GM18507 (cell line): ENCODE measurements around the gene KRT73.
"Not testable (repeated sequence)": the region's sequence is repeated elsewhere in the genome, so short reads cannot be mapped to it uniquely, and the experiment has no call there.

Experiments used
- DNase-seq: peaks from one replicate; pipeline ENCODE4 v3.0.0; 2011; ENCODE audit warnings: low read depth; ENCODE audit not compliant: insufficient read length; ENCODE audit errors: extremely low spot score
- FAIRE-seq: peaks from 2 replicates; lab custom pipeline; 2011; peaks lifted over from hg19 to GRCh38; lab: Jason Lieb, UNC

Gene KRT73

DNA sequence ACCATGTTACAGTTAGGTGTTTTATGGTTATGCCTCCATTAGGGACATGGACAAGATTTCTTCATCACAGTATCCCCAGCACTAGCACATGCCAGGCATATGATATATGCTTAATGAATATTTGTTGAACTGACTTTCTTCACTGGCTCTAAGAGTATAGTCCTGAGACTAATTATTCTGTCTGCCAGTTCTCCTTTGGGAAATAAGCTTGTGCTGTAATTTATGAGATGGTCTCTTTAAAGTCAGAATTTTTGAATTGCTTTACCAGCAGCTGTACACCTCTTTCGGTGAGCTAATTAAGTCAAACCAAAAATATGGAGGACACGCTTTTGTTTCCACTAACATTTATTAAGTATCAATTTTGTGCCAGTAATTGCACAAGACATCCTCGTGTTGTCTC is 12.3 kb downstream of the KRT73 start:
- FAIRE-seq (no peak), DNase-seq (no peak)

GRCh38 chr12:52605542-52605941 is 12.8 kb downstream of the KRT73 start:
- FAIRE-seq: no peak

DNA sequence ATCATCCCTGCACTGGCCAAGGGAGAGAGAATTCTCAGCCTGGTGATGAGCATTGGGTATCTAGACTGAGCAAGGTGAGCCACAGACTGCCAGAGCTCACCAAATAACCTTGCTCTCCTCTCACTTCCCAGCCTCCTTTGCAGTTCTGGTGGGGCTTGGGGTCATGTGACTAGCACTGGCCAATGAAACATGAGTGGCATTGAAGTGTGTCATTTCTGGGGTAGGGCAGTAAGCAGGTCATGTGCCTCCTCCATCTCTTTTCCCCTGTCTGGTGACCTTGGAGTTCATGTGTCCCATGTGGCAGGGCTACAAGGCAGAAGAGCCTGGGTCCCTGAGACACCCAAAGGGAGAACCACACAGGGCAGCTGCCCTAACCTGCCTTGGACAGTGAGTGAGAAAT is 13.5 kb downstream of the KRT73 start:
- FAIRE-seq (no peak), DNase-seq (no peak)

More at GRCh38 chr12:52605542-52605941, 12.8 kb downstream of the KRT73 start:
- no peak for DNase-seq

- no peak for FAIRE-seq
Measured at GRCh38 chr12:52603314-52603713, 15.0 kb downstream of the KRT73 start.

GRCh38 chr12:52602552-52602951 is 15.8 kb downstream of the KRT73 start:
- no peak for DNase-seq
- no peak for FAIRE-seq

More at GRCh38 chr12:52603314-52603713, 15.0 kb downstream of the KRT73 start:
- no peak for DNase-seq

DNA sequence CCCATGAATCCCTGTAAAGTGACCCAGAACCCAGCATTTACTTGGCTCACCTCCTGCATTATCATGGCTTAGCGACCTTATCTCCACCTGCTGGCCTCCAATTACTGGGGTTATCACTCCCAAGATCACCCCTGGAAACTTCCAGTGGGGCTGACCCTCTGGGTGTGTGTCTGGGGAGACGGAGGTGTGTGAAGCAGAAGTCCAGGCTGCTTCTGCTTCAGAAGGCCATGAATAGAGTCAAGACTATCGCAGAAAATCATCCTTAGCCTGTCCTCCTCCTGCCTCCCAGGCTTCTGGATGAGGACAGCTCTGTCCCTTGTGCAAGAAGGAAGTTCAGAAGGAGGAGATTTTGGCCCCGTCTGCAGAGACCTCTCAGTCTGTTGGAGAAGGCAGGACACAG is 16.7 kb downstream of the KRT73 start:
- DNase-seq: no peak
- FAIRE-seq: no peak

DNA sequence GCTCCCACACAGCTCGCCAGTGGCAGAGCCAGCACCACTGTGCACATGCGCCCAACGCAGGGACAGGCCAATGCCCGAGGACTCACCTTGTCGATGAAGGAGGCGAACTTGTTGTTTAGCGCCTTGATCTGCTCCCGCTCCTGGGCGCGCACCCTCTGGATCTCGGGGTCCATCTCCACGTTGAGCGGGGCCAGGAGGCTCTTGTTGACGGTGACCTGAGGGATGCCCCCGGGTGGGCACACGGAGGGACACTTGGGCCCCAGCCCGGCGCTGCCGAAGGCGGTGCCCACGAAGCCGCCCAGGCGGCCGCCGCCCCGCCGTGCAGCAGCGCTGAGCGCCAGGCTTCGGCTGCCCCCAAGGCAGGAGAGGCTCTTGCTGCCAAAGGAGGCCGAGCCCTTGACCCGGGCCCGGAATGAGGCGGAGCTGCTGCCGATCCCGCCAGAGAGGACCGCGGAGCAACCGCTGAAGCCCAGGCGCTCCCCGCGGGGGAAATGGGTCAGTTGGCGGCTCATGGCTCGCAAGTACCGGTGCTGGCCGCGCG is 17.3 kb downstream of the KRT73 start, which contains the start of gene KRT72:
Gene KRT72 (minus strand): TSS at position 523 of the 541 bp plus-strand sequence. CDS start 11 bp downstream, at position 512.
- DNase-seq: no peak
- no peak for FAIRE-seq

- DNase-seq: no peak
- FAIRE-seq: no peak
Measured at GRCh38 chr12:52600475-52600874, 17.9 kb downstream of the KRT73 start.

DNA sequence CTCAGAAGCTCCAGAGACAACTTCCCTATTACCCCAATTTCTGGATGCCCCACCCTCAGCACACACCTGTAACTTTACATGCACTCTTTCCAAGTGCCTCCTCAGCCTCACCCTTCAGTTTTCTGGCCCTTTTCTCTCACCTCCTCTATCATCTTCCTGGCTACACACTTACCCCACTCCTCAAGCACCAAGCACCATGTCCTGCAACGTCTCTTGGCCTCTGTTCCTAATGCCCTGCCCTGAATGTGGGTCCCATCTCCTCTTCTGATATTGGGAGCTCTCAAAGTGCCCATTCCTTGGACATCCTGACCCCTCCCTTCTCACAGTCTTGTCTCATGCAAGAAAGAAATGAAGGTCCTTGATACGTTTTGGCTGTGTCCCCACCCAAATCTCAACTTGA is 18.3 kb downstream of the KRT73 start:
- FAIRE-seq: no peak
- no peak for DNase-seq

DNA sequence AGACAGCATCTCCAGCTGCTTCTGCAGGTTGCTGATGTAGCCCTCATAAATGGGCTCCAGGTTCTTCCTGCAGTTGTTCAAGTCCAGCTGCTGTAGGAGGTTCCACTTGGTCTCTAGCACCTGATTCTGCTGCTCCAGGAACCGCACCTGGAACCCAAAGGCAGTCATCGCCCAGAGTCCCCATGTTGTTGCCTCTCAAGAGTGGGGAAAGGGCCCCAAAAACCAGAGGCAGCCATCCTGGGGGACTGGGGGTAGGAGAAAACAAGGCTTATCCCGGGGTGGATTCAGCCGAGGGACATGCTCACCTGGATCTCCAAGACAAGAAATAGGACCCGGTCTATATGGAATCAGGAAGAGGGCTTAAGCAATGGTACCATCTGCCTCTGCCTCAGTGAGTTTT is 19.4 kb downstream of the KRT73 start:
- FAIRE-seq: no peak
- DNase-seq: no peak

GRCh38 chr12:52594237-52594636 is 24.1 kb downstream of the KRT73 start:
- not testable (repeated sequence) for FAIRE-seq, DNase-seq

- no peak for FAIRE-seq
- no peak for DNase-seq
Measured at GRCh38 chr12:52591521-52591920, 26.8 kb downstream of the KRT73 start.

- DNase-seq: no peak
- FAIRE-seq: no peak
Measured at GRCh38 chr12:52590021-52590420, 28.3 kb downstream of the KRT73 start.

DNA sequence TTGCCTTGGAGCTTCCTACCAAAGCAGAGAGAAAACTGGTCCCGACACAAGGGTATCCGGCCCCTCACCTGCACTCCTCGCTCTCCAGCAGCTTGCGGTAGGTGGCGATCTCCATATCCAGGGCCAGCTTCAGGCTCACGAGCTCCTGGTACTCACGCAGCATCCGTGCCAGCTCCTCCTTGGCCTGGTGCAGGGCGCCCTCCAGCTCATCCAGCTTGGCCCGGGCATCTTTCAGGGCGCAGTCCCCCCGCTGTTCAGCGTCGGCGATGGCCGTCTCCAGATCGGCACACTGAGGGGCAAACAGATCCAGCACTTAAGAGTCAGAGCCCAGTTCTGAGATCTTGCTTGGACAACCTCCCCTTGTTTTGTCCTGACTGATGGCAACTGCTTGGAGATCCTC is 30.8 kb downstream of the KRT73 start:
- FAIRE-seq: no peak

DNA sequence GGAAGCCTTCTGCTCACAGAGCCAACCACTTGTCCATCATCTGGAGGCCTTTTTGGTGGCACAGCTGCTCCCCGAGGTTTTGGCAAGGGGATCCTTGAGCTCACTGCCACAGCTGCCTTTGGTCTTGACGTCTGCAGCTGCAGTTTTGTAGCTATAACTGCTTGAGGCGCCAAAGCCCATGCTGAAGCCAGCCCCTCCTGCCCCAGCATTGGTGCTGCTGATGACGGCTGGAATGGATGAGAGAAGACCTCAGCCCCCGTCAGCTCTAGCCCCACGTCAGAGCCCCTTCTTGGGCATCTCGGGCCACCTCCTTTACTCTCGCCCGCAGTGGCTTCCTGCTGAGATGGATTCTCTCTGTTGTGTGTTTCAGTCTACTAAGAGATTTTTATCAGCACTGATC is 32.4 kb downstream of the KRT73 start:
- DNase-seq (no peak), FAIRE-seq (no peak)

More for the DNA sequence above, 30.8 kb downstream of the KRT73 start:
- DNase-seq: no peak

DNA sequence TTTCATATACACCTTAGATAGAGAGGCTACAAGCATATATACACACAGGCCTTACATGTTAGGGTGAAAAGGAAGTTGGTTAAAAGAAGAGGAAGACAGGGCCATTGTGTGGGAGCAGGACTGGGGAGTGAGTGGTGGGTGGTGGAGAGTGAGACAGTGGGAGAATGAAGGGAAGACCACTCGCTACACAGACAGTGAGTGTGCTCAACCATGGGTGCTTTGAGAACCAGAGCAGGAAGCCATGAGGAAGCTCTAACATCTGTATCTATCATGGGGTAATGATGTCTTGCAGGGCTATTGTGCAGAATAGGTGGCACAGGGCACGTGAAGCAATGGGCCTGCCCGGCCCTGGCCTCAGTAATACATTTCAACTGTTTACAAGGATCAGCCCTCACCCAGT is 33.3 kb downstream of the KRT73 start:
- FAIRE-seq (no peak), DNase-seq (no peak)

- no peak for FAIRE-seq
Measured at GRCh38 chr12:52584156-52584682, 34.1 kb downstream of the KRT73 start.

GRCh38 chr12:52582971-52583456 is 35.3 kb downstream of the KRT73 start:
- DNase-seq: peak; percentile 30
- FAIRE-seq: no peak

More at GRCh38 chr12:52584156-52584682, 34.1 kb downstream of the KRT73 start:
- no peak for DNase-seq

DNA sequence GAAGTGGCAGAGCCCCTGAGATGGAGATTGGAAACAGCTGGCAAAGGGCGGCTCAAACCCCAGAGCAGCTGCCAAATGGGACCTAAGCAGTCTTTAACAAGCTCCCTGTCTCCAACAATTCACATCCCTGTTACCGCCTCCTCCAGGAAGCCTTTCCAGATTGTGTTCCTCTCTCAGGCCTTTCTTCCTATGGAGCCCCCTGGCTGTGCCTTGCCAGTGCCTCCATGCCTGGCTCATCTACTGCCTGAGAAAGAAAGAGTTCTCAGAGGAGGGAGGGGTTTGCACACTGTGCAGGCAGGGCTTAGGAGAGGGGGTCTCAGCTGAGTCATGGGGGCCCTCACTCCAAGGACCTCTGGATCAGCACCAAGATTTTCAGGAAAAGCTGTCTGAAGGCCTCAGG is 35.9 kb downstream of the KRT73 start:
- no peak for FAIRE-seq
- no peak for DNase-seq

- DNase-seq: no peak
- FAIRE-seq: no peak
Measured at GRCh38 chr12:52581481-52581880, 36.9 kb downstream of the KRT73 start.

- DNase-seq (no peak), FAIRE-seq (no peak)
Measured at GRCh38 chr12:52581066-52581465, 37.3 kb downstream of the KRT73 start.
